ENCODE measurements around the gene OR5K3.

The OR5K3 gene

GRCh38 chr3:98434412-98434811 is 43.9 kb downstream of the OR5K3 start:
- DNase-seq = no peak

- no peak for DNase-seq
These were observed 49.8 kb downstream of the OR5K3 start for GRCh38 chr3:98440283-98440682.

All from activated effector memory CD4-positive, alpha-beta T cell treated with Interleukin-2 at 50 U/mL for 16 hours (primary cell).